ENCODE results near the gene DDX52.

DNA sequence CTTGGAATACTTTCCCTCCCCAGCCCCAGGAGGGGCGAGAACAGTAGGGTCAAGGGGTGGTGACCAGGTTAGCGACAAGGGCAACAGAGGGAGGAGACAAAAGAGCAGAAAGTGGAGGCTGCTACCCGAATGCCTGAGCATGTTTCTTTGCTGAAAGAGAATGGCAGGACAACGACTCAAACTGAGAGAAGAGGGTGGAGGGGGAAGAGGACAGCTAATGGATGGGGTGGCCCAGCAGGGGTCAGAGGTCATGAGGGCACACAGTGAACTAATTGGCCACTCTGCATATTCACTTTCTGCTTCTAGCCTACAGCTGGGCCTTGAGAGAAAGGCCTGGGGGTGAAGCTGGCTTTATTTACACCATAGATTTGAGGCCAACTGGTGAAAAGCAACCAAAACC is 19.1 kb upstream of the DDX52 start:
- TF ChIP-seq POLR2AphosphoS5 (IDR thresholded peaks at IDR 0.05; ENCODE audit: control insufficient read depth, insufficient read depth, low read depth, low read length) = no peak
- no peak for TF ChIP-seq RAD21 (CRISPR knock-in tag; conservative IDR thresholded peaks at IDR 0.05 in 1 of 2, IDR thresholded peaks at IDR 0.05 in 1 of 2)

All from K562 (cell line).